HAP-1 (cell line): Measurements from ENCODE around the gene CPSF4L.

ENCODE experiments used
- DNase-seq, 2 experiments: peaks; one replicate each; pipeline ENCODE4 v3.0.0-alpha.2; 2016 to 2020; ENCODE audit warnings: low spot score in 2 of 2
- H3K27me3 ChIP-seq: fragments of 250-450 bp; sonication (Bioruptor Pico); 2 replicates; pipeline ENCODE4 v1.5.1; 2020; ENCODE audit warnings: low read depth, mild to moderate bottlenecking, moderate library complexity
- H3K36me3 ChIP-seq: fragments of 250-450 bp; sonication (Bioruptor Pico); replicated peaks from 2 replicates; pipeline ENCODE4 v1.5.1; 2020; ENCODE audit warnings: mild to moderate bottlenecking
- H3K4me1 ChIP-seq: fragments of 250-450 bp; sonication (Bioruptor Pico); 2 replicates; pipeline ENCODE4 v1.5.1; 2020; ENCODE audit warnings: mild to moderate bottlenecking
- H3K4me3 ChIP-seq: fragments of 250-450 bp; sonication (Bioruptor Pico); 2 replicates; pipeline ENCODE4 v1.5.1; 2020; ENCODE audit warnings: mild to moderate bottlenecking, moderate library complexity
- H3K9me3 ChIP-seq: fragments of 250-450 bp; sonication (Bioruptor Pico); 2 replicates; pipeline ENCODE4 v1.5.1; 2020; ENCODE audit warnings: mild to moderate bottlenecking, moderate library complexity
- in situ Hi-C: fragments of 300-500 bp; cut with MboI; formaldehyde crosslinking; loops from 3 replicates; pipeline ENCODE4 v1.14.3; 2020; ENCODE audit warnings: low sequenced_read_pairs, inconsistent platforms, mixed read lengths

CPSF4L gene

GRCh38 chr17:73297934-73298861 lies 36.5 kb upstream of the CPSF4L start:
- H3K36me3 ChIP-seq, result no peaks in the 10 kb centered on the region
- H3K9me3 ChIP-seq, result no peaks in the 10 kb centered on the region
- in situ Hi-C loops, result no loop called here
- H3K4me1 ChIP-seq, result no peaks in the 10 kb centered on the region
- H3K27me3 ChIP-seq, result no peaks in the 10 kb centered on the region
- no peak for DNase-seq
- no peak overlapping the region for H3K4me3 ChIP-seq

- Histone ChIP-seq H3K36me3 (no peaks in the 10 kb centered on the region; the same call in 1 of the 2 replicates), H3K4me3 (no peak overlapping the region), H3K4me1 (no peaks in the 10 kb centered on the region), H3K27me3 (no peaks in the 10 kb centered on the region), H3K9me3 (no peaks in the 10 kb centered on the region)
- in situ Hi-C loops, result no loop called here
- no peak for DNase-seq
Observed at GRCh38 chr17:73293480-73293911, 31.8 kb upstream of the CPSF4L start.

- Histone ChIP-seq H3K4me3 (no peak overlapping the region), H3K27me3 (no peaks in the 10 kb centered on the region), H3K9me3 (no peaks in the 10 kb centered on the region), H3K4me1 (no peaks in the 10 kb centered on the region), H3K36me3 (no peaks in the 10 kb centered on the region; the same call in 1 of the 2 replicates)
- DNase-seq, result no peak
- in situ Hi-C loops, result no loop called here
Observed at GRCh38 chr17:73293031-73293430, 31.4 kb upstream of the CPSF4L start.

- H3K27me3 ChIP-seq, result no peaks in the 10 kb centered on the region
- no peaks in the 10 kb centered on the region; the same call in 1 of the 2 replicates for H3K36me3 ChIP-seq
- H3K4me3 ChIP-seq, result no peak overlapping the region
- in situ Hi-C loops, result no loop called here
- no peak for DNase-seq
- H3K9me3 ChIP-seq, result no peaks in the 10 kb centered on the region
- H3K4me1 ChIP-seq, result no peaks in the 10 kb centered on the region
Observed at GRCh38 chr17:73292031-73292531, 30.4 kb upstream of the CPSF4L start.

- H3K4me3 ChIP-seq, result no peak overlapping the region
- DNase-seq, result no peak
- H3K27me3 ChIP-seq, result no peaks in the 10 kb centered on the region
- no peaks in the 10 kb centered on the region for H3K4me1 ChIP-seq
- in situ Hi-C loops, result no loop called here
- no peaks in the 10 kb centered on the region for H3K9me3 ChIP-seq
- no peaks in the 10 kb centered on the region; the same call in 1 of the 2 replicates for H3K36me3 ChIP-seq
Observed at GRCh38 chr17:73291260-73291801, 29.7 kb upstream of the CPSF4L start.

GRCh38 chr17:73290399-73291259 lies 28.9 kb upstream of the CPSF4L start:
- Histone ChIP-seq H3K36me3 (peaks cover 7% of the 10 kb centered on the region), H3K9me3 (no peaks in the 10 kb centered on the region), H3K4me1 (no peaks in the 10 kb centered on the region), H3K4me3 (no peak overlapping the region), H3K27me3 (no peaks in the 10 kb centered on the region)
- no peak for DNase-seq
- in situ Hi-C loops, result no loop called here

GRCh38 chr17:73289549-73290254 lies 28.0 kb upstream of the CPSF4L start:
- no peak for DNase-seq
- Histone ChIP-seq H3K4me1 (no peaks in the 10 kb centered on the region), H3K27me3 (no peaks in the 10 kb centered on the region), H3K4me3 (no peak overlapping the region), H3K36me3 (peaks cover 13% of the 10 kb centered on the region), H3K9me3 (no peaks in the 10 kb centered on the region)
- in situ Hi-C loops, result no loop called here

- in situ Hi-C loops, result no loop called here
- H3K4me1 ChIP-seq, result no peaks in the 10 kb centered on the region
- DNase-seq, result no peak
- no peak overlapping the region for H3K4me3 ChIP-seq
- peaks cover 15% of the 10 kb centered on the region for H3K36me3 ChIP-seq
- H3K27me3 ChIP-seq, result no peaks in the 10 kb centered on the region
- H3K9me3 ChIP-seq, result no peaks in the 10 kb centered on the region
Observed at GRCh38 chr17:73288534-73289302, 27.0 kb upstream of the CPSF4L start.

GRCh38 chr17:73286863-73287296 lies 25.2 kb upstream of the CPSF4L start:
- Histone ChIP-seq H3K36me3 (peaks cover 15% of the 10 kb centered on the region), H3K9me3 (no peaks in the 10 kb centered on the region), H3K4me1 (no peaks in the 10 kb centered on the region), H3K27me3 (no peaks in the 10 kb centered on the region), H3K4me3 (no peak overlapping the region)
- no peak for DNase-seq
- in situ Hi-C loops, result no loop called here

- Histone ChIP-seq H3K4me1 (no peaks in the 10 kb centered on the region), H3K36me3 (peaks cover 15% of the 10 kb centered on the region), H3K9me3 (no peaks in the 10 kb centered on the region), H3K4me3 (no peak overlapping the region), H3K27me3 (no peaks in the 10 kb centered on the region)
- in situ Hi-C loops, result no loop called here
- no peak for DNase-seq
Observed at GRCh38 chr17:73285916-73286862, 24.5 kb upstream of the CPSF4L start.

GRCh38 chr17:73285603-73285908 lies 23.9 kb upstream of the CPSF4L start:
- no peaks in the 10 kb centered on the region for H3K4me1 ChIP-seq
- H3K27me3 ChIP-seq, result no peaks in the 10 kb centered on the region
- in situ Hi-C loops, result no loop called here
- H3K9me3 ChIP-seq, result no peaks in the 10 kb centered on the region
- no peak overlapping the region for H3K4me3 ChIP-seq
- DNase-seq, result no peak
- peaks cover 15% of the 10 kb centered on the region for H3K36me3 ChIP-seq
